Activated CD4-positive, alpha-beta T cell treated with anti-CD3 and anti-CD28 coated beads, Interleukin-2, amount 10 ng/mL, durations not matched to agents 7 days and 5 days (primary cell): Measurements from ENCODE around the gene FGF10. TPM values are rescaled to one million over a fixed set of nuclear protein-coding genes. Genes with fewer than 3 reads are reported as not detected.

Experiments used
- CTCF ChIA-PET: fragments of 350-600 bp; sonication (Branson Sonifier 250); formaldehyde crosslinking; loops from one replicate; lab custom pipeline; 2021; ENCODE audit warnings: antibody characterized with exemption; lab: Charles Lee
- POLR2A ChIA-PET: fragments of 350-600 bp; sonication (Branson Sonifier 250); formaldehyde crosslinking; loops from one replicate; lab custom pipeline; 2021; ENCODE audit warnings: antibody characterized with exemption; lab: Charles Lee
- DNase-seq: peaks from one replicate; pipeline ENCODE4 v3.0.0-alpha.2; 2020
- H3K27ac Mint-ChIP-seq: one replicate; pipeline ENCODE4 v1.8.0; 2021; ENCODE audit warnings: mild to moderate bottlenecking, moderate library complexity, mixed read lengths
- H3K27me3 Mint-ChIP-seq: one replicate; pipeline ENCODE4 v1.8.0; 2021; ENCODE audit warnings: mixed read lengths
- H3K36me3 Mint-ChIP-seq: one replicate; pipeline ENCODE4 v1.8.0; 2021; ENCODE audit warnings: low read depth, mixed read lengths
- H3K4me1 Mint-ChIP-seq: one replicate; pipeline ENCODE4 v1.8.0; 2021; ENCODE audit warnings: mixed read lengths
- H3K4me3 Mint-ChIP-seq: one replicate; pipeline ENCODE4 v1.8.0; 2021; ENCODE audit warnings: mild to moderate bottlenecking, moderate library complexity, mixed read lengths
- H3K9me3 Mint-ChIP-seq: one replicate; pipeline ENCODE4 v1.8.0; 2021; ENCODE audit warnings: mixed read lengths
- total RNA-seq, 2 experiments: library from RNA; stranded (reverse); gene quantifications; one replicate each; pipeline ENCODE4 v1.2.3, GENCODE V29; 2021

The FGF10 gene
- total RNA-seq, 2 experiments from 2014 or later, result not detected

- DNase-seq, result no peak
- Mint-ChIP-seq H3K27me3 (no peaks in the 10 kb centered on the region), H3K4me1 (no peaks in the 10 kb centered on the region), H3K9me3 (no peaks in the 10 kb centered on the region), H3K4me3 (no peak overlapping the region), H3K36me3 (no peaks in the 10 kb centered on the region), H3K27ac (no peak overlapping the region)
- CTCF ChIA-PET, result interaction anchor here (0.7 to 1.1 kb wide), 2 partner anchors 10 to 14 kb away, joined by 3 read pairs; no protein-coding TSS in a partner anchor
- POLR2A ChIA-PET, result no interaction called here
Measured at GRCh38 chr5:44332285-44332971, 56.8 kb downstream of the FGF10 start.

- no peaks in the 10 kb centered on the region for H3K36me3 Mint-ChIP-seq
- no peak overlapping the region for H3K27ac Mint-ChIP-seq
- CTCF ChIA-PET, result interaction anchor here (0.7 to 1.2 kb wide), 3 partner anchors 9 to 531 kb away, joined by 3 read pairs; no protein-coding TSS in a partner anchor
- H3K9me3 Mint-ChIP-seq, result no peaks in the 10 kb centered on the region
- H3K4me1 Mint-ChIP-seq, result no peaks in the 10 kb centered on the region
- no peaks in the 10 kb centered on the region for H3K27me3 Mint-ChIP-seq
- POLR2A ChIA-PET, result no interaction called here
- no peak overlapping the region for H3K4me3 Mint-ChIP-seq
- no peak for DNase-seq
Measured at GRCh38 chr5:44331471-44332050, 57.7 kb downstream of the FGF10 start.

- Mint-ChIP-seq H3K36me3 (no peaks in the 10 kb centered on the region), H3K27me3 (no peaks in the 10 kb centered on the region), H3K4me3 (no peak overlapping the region), H3K9me3 (no peaks in the 10 kb centered on the region), H3K27ac (no peak overlapping the region), H3K4me1 (no peaks in the 10 kb centered on the region)
- CTCF ChIA-PET, result interaction anchor here (1.5 kb wide), 1 partner anchor 17 kb away, joined by 4 read pairs; no protein-coding TSS in a partner anchor
- POLR2A ChIA-PET, result no interaction called here
- no peak for DNase-seq
Measured at GRCh38 chr5:44329716-44330115, 59.5 kb downstream of the FGF10 start.

GRCh38 chr5:44321144-44321725 lies 68.0 kb downstream of the FGF10 start:
- Mint-ChIP-seq H3K9me3 (no peaks in the 10 kb centered on the region), H3K27ac (no peak overlapping the region), H3K36me3 (no peaks in the 10 kb centered on the region), H3K4me1 (no peaks in the 10 kb centered on the region), H3K4me3 (no peak overlapping the region), H3K27me3 (no peaks in the 10 kb centered on the region)
- POLR2A ChIA-PET, result no interaction called here
- no peak for DNase-seq
- CTCF ChIA-PET, result interaction anchor here (1.5 kb wide), 1 partner anchor 11 kb away, joined by 3 read pairs; no protein-coding TSS in a partner anchor

GRCh38 chr5:44320188-44320587 lies 69.0 kb downstream of the FGF10 start:
- Mint-ChIP-seq H3K36me3 (no peaks in the 10 kb centered on the region), H3K27ac (no peak overlapping the region), H3K4me3 (no peak overlapping the region), H3K9me3 (no peaks in the 10 kb centered on the region), H3K4me1 (no peaks in the 10 kb centered on the region), H3K27me3 (no peaks in the 10 kb centered on the region)
- DNase-seq, result no peak
- CTCF ChIA-PET, result no interaction called here
- POLR2A ChIA-PET, result no interaction called here

GRCh38 chr5:44318883-44319282 lies 70.3 kb downstream of the FGF10 start:
- ChIA-PET POLR2A (no interaction called here), CTCF (no interaction called here)
- Mint-ChIP-seq H3K4me3 (no peak overlapping the region), H3K27me3 (no peaks in the 10 kb centered on the region), H3K9me3 (no peaks in the 10 kb centered on the region), H3K36me3 (no peaks in the 10 kb centered on the region), H3K27ac (no peak overlapping the region), H3K4me1 (no peaks in the 10 kb centered on the region)
- DNase-seq, result no peak

- H3K4me3 Mint-ChIP-seq, result no peak overlapping the region
- no peaks in the 10 kb centered on the region for H3K9me3 Mint-ChIP-seq
- H3K36me3 Mint-ChIP-seq, result no peaks in the 10 kb centered on the region
- H3K27ac Mint-ChIP-seq, result no peak overlapping the region
- no peaks in the 10 kb centered on the region for H3K4me1 Mint-ChIP-seq
- H3K27me3 Mint-ChIP-seq, result no peaks in the 10 kb centered on the region
- ChIA-PET POLR2A (no interaction called here), CTCF (interaction anchor here (1.6 kb wide), 1 partner anchor 18 kb away, joined by 4 read pairs; no protein-coding TSS in a partner anchor)
- no peak for DNase-seq
Measured at GRCh38 chr5:44312374-44312773, 76.8 kb downstream of the FGF10 start.

GRCh38 chr5:44300551-44300950 lies 88.7 kb downstream of the FGF10 start:
- no peaks in the 10 kb centered on the region for H3K27me3 Mint-ChIP-seq
- POLR2A ChIA-PET, result no interaction called here
- no peak overlapping the region for H3K27ac Mint-ChIP-seq

GRCh38 chr5:44299394-44299793 lies 89.8 kb downstream of the FGF10 start:
- CTCF ChIA-PET, result no interaction called here
- Mint-ChIP-seq H3K27ac (no peak overlapping the region), H3K9me3 (no peaks in the 10 kb centered on the region), H3K4me3 (no peak overlapping the region), H3K36me3 (no peaks in the 10 kb centered on the region), H3K27me3 (no peaks in the 10 kb centered on the region), H3K4me1 (no peaks in the 10 kb centered on the region)
- POLR2A ChIA-PET, result no interaction called here
- no peak for DNase-seq

More at GRCh38 chr5:44300551-44300950, 88.7 kb downstream of the FGF10 start:
- no peak for DNase-seq
- no peak overlapping the region for H3K4me3 Mint-ChIP-seq
- no peaks in the 10 kb centered on the region for H3K9me3 Mint-ChIP-seq
- CTCF ChIA-PET, result no interaction called here
- no peaks in the 10 kb centered on the region for H3K4me1 Mint-ChIP-seq
- no peaks in the 10 kb centered on the region for H3K36me3 Mint-ChIP-seq

- no peaks in the 10 kb centered on the region for H3K36me3 Mint-ChIP-seq
- POLR2A ChIA-PET, result no interaction called here
- H3K27ac Mint-ChIP-seq, result no peak overlapping the region
- no peaks in the 10 kb centered on the region for H3K27me3 Mint-ChIP-seq
- CTCF ChIA-PET, result no interaction called here
- no peak for DNase-seq
- no peaks in the 10 kb centered on the region for H3K4me1 Mint-ChIP-seq
- no peak overlapping the region for H3K4me3 Mint-ChIP-seq
- H3K9me3 Mint-ChIP-seq, result peaks cover 2% of the 10 kb centered on the region
Measured at GRCh38 chr5:44294516-44294915, 94.7 kb downstream of the FGF10 start.

GRCh38 chr5:44292736-44293135 lies 96.5 kb downstream of the FGF10 start:
- Mint-ChIP-seq H3K27ac (no peak overlapping the region), H3K4me1 (no peaks in the 10 kb centered on the region), H3K36me3 (no peaks in the 10 kb centered on the region), H3K9me3 (peaks cover 2% of the 10 kb centered on the region), H3K4me3 (no peak overlapping the region), H3K27me3 (no peaks in the 10 kb centered on the region)
- POLR2A ChIA-PET, result no interaction called here
- CTCF ChIA-PET, result no interaction called here
- DNase-seq, result no peak

GRCh38 chr5:44278469-44278868 lies 110.8 kb downstream of the FGF10 start:
- Mint-ChIP-seq H3K4me1 (no peaks in the 10 kb centered on the region), H3K9me3 (no peaks in the 10 kb centered on the region), H3K36me3 (no peaks in the 10 kb centered on the region), H3K27me3 (no peaks in the 10 kb centered on the region), H3K4me3 (no peak overlapping the region), H3K27ac (no peak overlapping the region)
- no peak for DNase-seq
- ChIA-PET CTCF (no interaction called here), POLR2A (no interaction called here)

GRCh38 chr5:44275908-44276307 lies 113.3 kb downstream of the FGF10 start:
- Mint-ChIP-seq H3K4me1 (no peaks in the 10 kb centered on the region), H3K27ac (no peak overlapping the region), H3K27me3 (no peaks in the 10 kb centered on the region), H3K36me3 (no peaks in the 10 kb centered on the region), H3K9me3 (no peaks in the 10 kb centered on the region), H3K4me3 (no peak overlapping the region)
- DNase-seq, result no peak
- ChIA-PET CTCF (no interaction called here), POLR2A (no interaction called here)
